Body of pancreas (tissue), 4 donors: Measurements from ENCODE around the gene WRAP73. TPM values are rescaled to one million over a fixed set of nuclear protein-coding genes. Genes with fewer than 3 reads are reported as not detected.

Experiments
- ATAC-seq: fragments of 150-250 bp; one replicate; pipeline ENCODE4 v1.9.1; 2016
- DNase-seq, 4 donors: peaks; one replicate each; pipeline ENCODE4 v3.0.0-alpha.2; 2019
- H3K27ac ChIP-seq, 4 donors: fragments of 200-600 bp; sonication (generic); 1 replicate in 3 of 4; 2 replicates in 1 of 4; pipeline versions ENCODE4 v1.5.1 to v1.6.1; 2016 to 2019; ENCODE audit warnings: mild to moderate bottlenecking in 1 of 4, mixed read lengths in 1 of 4, moderate library complexity in 1 of 4
- H3K27me3 ChIP-seq, 2 donors: fragments of 200-600 bp; sonication (generic); one replicate each; pipeline ENCODE4 v1.6.0; 2016; ENCODE audit warnings: mild to moderate bottlenecking in 1 of 2
- H3K36me3 ChIP-seq, 2 donors: fragments of 200-600 bp; sonication (generic); replicated peaks in 1 of 2; 2 replicates each; pipeline ENCODE4 v1.5.1; 2016; ENCODE audit warnings: low read depth in 2 of 2; ENCODE audit not compliant: insufficient read depth in 1 of 2
- H3K4me1 ChIP-seq: fragments of 200-600 bp; sonication (generic); one replicate; pipeline ENCODE4 v1.6.0; 2016
- H3K4me3 ChIP-seq, 2 donors: fragments of 200-600 bp; sonication (generic); 1 replicate in 1 of 2; 2 replicates in 1 of 2; pipeline ENCODE4 v1.5.1; 2016 to 2019
- H3K9me3 ChIP-seq, 3 donors: fragments of 200-600 bp; sonication (generic); 1 replicate in 2 of 3; 2 replicates in 1 of 3; pipeline ENCODE4 v1.5.1; 2016
- POLR2A ChIP-seq, 3 donors: fragments of 450-650 bp; IDR thresholded peaks; one replicate each; pipeline ENCODE4 v1.6.1; 2016; ENCODE audit warnings: antibody characterized with exemption in 3 of 3, mild to moderate bottlenecking in 2 of 3
- WGBS, 2 donors: methylation state at CpG; one replicate each; pipeline ENCODE4 v1.1.5; 2017; 5-methylcytosine and 5-hydroxymethylcytosine counted together
- intact Hi-C: fragments of 100-400 bp; cut with DNase I; formaldehyde crosslinking; loops from one replicate; pipeline ENCODE4 v1.15.1; 2023
- total RNA-seq, 2 donors: library from RNA; depleted of rRNA; stranded (reverse); fragments of >200 nt; gene quantifications; one replicate each; pipeline ENCODE4 v1.1.0, GENCODE V29; 2016
- TF ChIP-seq, protein P1 (sequence below), 7 experiments: fragments of 450-650 bp in 4 of 7; fragments of 200-600 bp in 3 of 7; sonication (generic) in 3 of 7; IDR thresholded peaks; one replicate each; pipeline ENCODE4 v1.5.1; 2016 to 2019; ENCODE audit warnings: antibody characterized with exemption in 7 of 7

The WRAP73 gene
- total RNA-seq, 2 donors from 2014 or later: 7.8 to 35.6 TPM

DNA sequence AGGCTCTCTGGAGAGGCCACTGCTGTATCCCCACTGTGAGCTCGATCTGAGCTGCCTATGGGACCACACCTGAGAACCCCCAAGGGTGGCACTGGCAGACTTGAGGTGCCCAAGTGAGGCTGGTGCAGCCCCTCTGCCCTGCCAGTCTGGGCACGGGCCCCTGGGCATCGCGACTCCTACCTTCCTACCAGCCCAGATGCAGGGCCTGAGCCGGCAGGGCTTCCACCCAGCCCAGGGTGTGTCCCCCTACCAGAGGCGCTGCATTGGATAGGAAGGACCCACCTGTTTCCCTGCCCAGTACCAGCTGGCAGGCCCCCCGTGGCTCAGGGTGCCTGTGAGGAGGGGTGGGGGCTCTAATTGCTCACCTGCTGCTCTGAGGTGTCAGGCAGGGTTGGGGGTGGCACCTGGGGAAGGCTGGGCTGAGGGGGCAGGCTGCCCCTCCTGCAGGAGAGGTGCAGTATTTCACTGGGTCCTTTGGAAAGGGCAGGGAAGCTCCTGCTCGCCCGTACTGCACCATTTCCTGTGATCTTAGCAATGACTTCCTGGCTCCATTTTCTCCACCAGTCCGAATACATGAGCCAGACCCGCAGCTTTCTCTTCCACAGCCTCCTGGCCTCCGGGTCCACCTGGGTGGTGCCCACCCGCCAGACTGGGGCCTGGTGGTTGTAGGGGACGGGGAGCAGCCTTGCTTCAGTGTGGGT, 14.2 kb upstream of the WRAP73 start:
- H3K4me1 ChIP-seq: peaks cover 8% of the 10 kb centered on the region
- no peaks in the 10 kb centered on the region for H3K9me3 ChIP-seq
- no peaks in the 10 kb centered on the region for H3K36me3 ChIP-seq
- no peaks in the 10 kb centered on the region for H3K27me3 ChIP-seq
- DNase-seq: peak in 1 of 4 donors; percentile 10
- intact Hi-C loops: no loop called here
- TF ChIP-seq, protein P1, sequence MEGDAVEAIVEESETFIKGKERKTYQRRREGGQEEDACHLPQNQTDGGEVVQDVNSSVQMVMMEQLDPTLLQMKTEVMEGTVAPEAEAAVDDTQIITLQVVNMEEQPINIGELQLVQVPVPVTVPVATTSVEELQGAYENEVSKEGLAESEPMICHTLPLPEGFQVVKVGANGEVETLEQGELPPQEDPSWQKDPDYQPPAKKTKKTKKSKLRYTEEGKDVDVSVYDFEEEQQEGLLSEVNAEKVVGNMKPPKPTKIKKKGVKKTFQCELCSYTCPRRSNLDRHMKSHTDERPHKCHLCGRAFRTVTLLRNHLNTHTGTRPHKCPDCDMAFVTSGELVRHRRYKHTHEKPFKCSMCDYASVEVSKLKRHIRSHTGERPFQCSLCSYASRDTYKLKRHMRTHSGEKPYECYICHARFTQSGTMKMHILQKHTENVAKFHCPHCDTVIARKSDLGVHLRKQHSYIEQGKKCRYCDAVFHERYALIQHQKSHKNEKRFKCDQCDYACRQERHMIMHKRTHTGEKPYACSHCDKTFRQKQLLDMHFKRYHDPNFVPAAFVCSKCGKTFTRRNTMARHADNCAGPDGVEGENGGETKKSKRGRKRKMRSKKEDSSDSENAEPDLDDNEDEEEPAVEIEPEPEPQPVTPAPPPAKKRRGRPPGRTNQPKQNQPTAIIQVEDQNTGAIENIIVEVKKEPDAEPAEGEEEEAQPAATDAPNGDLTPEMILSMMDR (IDR thresholded peaks at IDR 0.05): no peak
- TF ChIP-seq POLR2A (IDR thresholded peaks at IDR 0.05): no peak
- no peak for ATAC-seq
- no peak overlapping the region for H3K4me3 ChIP-seq
- 83 to 87% methylated on average over 5 to 14 of the region's 14 CpGs for WGBS, 2 donors
- no peak overlapping the region for H3K27ac ChIP-seq

DNA sequence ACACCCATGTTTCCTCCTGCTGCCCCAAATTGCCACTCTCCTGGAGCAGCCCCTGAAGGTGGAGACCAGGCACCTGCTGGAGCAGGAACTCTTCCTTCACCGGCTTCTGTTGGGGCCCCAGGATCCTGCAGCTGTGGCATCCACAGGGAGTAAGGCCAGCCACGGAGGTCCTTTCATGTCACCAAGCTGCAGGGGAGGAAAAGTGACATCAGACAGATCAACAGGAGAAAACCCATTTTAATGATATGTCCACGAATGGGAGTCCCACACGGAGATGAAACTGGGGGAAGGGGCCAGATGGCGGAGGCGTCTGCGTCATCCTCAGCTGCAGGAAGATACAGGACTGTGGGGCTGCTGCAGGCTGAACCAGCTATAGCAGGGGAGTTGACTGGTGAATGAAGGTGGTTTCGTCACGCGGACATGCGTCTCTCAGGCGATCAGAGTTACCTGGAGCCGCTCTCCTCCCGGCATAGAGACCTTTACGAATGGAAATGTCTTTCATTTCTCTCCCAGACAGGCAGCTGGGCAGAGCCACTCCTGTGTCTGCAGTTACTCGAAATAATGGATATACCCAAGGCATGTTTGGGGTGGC, 12.3 kb upstream of the WRAP73 start:
- H3K27ac ChIP-seq: no peak overlapping the region
- H3K4me1 ChIP-seq: no peaks in the 10 kb centered on the region
- DNase-seq (peak in 1 of 4 donors; percentile 7), ATAC-seq (no peak)
- no peaks in the 10 kb centered on the region for H3K9me3 ChIP-seq
- intact Hi-C loops: no loop called here
- 79 to 89% methylated on average over 14 to 16 of the region's 16 CpGs for WGBS, 2 donors
- H3K36me3 ChIP-seq: no peaks in the 10 kb centered on the region
- TF ChIP-seq, protein P1 (IDR thresholded peaks at IDR 0.05): no peak
- no peaks in the 10 kb centered on the region for H3K27me3 ChIP-seq
- no peak overlapping the region for H3K4me3 ChIP-seq

DNA sequence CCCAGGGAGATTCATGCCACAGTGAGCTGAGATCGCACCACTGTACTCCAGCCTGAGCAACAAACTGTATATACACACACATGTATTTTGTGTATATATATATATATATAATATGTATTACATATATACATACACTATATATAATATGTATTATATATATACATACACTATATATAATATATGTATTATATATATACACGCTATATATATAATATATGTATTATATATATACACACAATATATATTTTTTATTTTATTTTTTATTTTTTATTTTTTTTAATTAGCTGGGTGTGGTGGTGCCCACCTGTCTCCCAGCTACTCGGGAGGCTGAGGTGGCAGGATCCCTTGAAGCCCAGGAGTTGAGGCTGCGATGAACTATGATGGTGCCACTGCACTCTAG, 11.7 kb upstream of the WRAP73 start:
- no peaks in the 10 kb centered on the region for H3K9me3 ChIP-seq
- H3K27ac ChIP-seq: no peak overlapping the region
- TF ChIP-seq, protein P1 (IDR thresholded peaks at IDR 0.05): no peak
- TF ChIP-seq POLR2A (IDR thresholded peaks at IDR 0.05): no peak
- no peaks in the 10 kb centered on the region for H3K36me3 ChIP-seq
- intact Hi-C loops: no loop called here
- no peaks in the 10 kb centered on the region for H3K27me3 ChIP-seq
- ATAC-seq: no peak
- WGBS, 2 donors: 93 to 95% methylated on average over 4 of the region's 4 CpGs
- no peaks in the 10 kb centered on the region for H3K4me1 ChIP-seq
- H3K4me3 ChIP-seq: no peak overlapping the region
- no peak for DNase-seq

DNA sequence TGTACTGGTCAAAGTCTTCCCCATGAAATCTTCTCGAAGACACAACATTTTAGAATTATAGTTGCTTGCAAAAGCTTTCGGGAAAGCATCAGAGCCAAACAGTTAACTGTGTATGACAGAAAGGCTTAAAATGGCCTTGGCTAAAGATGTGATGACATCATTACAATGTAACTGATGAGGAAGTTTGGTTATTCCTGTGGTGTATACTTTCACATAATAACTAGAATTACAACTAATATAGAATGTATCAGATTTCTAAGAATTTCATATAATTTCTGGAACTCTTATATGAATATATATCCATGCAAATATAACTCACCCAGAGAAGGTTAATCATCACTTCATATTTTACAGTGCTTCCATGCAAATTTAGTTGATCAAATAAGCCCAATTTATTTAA, 10.8 kb upstream of the WRAP73 start:
- Histone ChIP-seq H3K4me1 (no peaks in the 10 kb centered on the region), H3K36me3 (no peaks in the 10 kb centered on the region), H3K9me3 (no peaks in the 10 kb centered on the region), H3K4me3 (no peak overlapping the region), H3K27me3 (no peaks in the 10 kb centered on the region), H3K27ac (no peak overlapping the region)
- TF ChIP-seq POLR2A (IDR thresholded peaks at IDR 0.05): no peak
- TF ChIP-seq, protein P1 (IDR thresholded peaks at IDR 0.05): no peak
- ATAC-seq (no peak), DNase-seq (no peak)
- intact Hi-C loops: no loop called here
- 75 to 81% methylated on average over 2 of the region's 2 CpGs for WGBS, 2 donors

DNA sequence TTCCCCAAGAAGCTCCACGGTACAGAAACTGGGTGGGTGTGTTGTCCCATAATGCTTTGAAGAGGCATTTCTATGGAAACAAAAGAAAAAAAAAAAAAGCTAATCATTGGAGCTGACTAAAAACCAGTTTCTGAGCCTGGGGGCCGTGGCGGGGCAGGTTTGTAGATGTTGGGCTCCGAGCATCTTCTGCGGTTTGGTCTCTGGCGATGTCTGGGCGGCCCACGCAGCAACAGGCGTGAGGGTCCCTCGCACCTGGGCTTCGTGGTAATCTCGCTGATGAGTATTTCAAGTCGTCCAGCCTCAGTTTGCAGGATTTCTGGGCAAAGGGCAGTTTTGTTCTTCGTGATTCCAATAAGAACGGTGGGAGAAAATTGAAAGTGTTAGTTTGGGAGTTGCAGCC, 9.2 kb upstream of the WRAP73 start:
- H3K27me3 ChIP-seq: peaks cover 0 to 4% of the 10 kb centered on the region in 2 donors
- TF ChIP-seq, protein P1 (IDR thresholded peaks at IDR 0.05): no peak
- TF ChIP-seq POLR2A (IDR thresholded peaks at IDR 0.05): no peak

More for the DNA sequence above, 9.2 kb upstream of the WRAP73 start:
- no peak for DNase-seq
- WGBS, 2 donors: 70 to 79% methylated on average over 14 to 15 of the region's 15 CpGs
- no peaks in the 10 kb centered on the region for H3K36me3 ChIP-seq
- intact Hi-C loops: no loop called here
- H3K27ac ChIP-seq: no peak overlapping the region
- H3K4me1 ChIP-seq: no peaks in the 10 kb centered on the region
- no peak overlapping the region for H3K4me3 ChIP-seq
- no peaks in the 10 kb centered on the region for H3K9me3 ChIP-seq
- ATAC-seq: no peak
